ENCODE data around the gene APH1B.

The APH1B gene

GRCh38 chr15:63296195-63296594 is 18.8 kb downstream of the APH1B start:
- no peaks in the 10 kb centered on the region for H3K4me1 ChIP-seq (ENCODE audit: insufficient read depth, low read length)
- H3K36me3 ChIP-seq (ENCODE audit: insufficient read depth, low read length), result no peaks in the 10 kb centered on the region
- no peak overlapping the region for H3K4me3 ChIP-seq (ENCODE audit: low read length)
- no peak overlapping the region for H3K27ac ChIP-seq (ENCODE audit: low read depth, low read length)
- no peaks in the 10 kb centered on the region for H3K9me3 ChIP-seq (ENCODE audit: insufficient read depth, low read depth, low read length)
- H3K9ac ChIP-seq (ENCODE audit: low read depth, low read length), result no peak overlapping the region
- WGBS, result 87% methylated on average over 6 of the region's 6 CpGs
- H3K27me3 ChIP-seq (ENCODE audit: insufficient read depth, low read length), result no peaks in the 10 kb centered on the region

DNA sequence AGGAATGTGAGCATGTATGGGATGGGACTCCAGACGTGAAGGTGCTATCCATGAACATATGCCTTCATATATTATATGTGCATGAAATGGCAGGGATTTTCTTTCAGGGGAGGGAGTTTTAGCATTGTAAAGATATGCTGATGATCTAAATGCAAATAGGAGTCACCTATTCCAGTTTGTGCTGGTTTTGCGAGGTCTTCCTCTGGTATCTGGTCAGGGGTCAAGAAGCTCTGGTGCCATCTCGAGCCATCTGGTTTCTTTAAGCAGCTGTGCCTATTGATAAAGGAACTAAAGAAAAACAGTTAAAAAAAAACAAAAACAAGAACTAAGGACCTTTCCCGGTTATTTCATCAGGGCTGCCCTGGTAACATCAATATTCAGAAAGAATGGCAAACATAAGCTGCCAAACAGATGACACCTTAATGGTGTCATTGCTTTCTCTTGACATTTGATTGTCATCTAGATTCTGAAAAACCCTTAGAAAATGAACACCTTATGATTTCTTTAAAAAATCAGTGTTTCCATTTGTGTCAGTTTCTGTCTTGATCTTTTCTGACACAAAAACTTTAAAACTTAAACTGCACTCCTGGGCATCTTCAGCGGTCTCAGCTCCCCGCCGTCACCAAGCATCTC is 22.7 kb downstream of the APH1B start:
- no peaks in the 10 kb centered on the region for H3K36me3 ChIP-seq (ENCODE audit: insufficient read depth, low read length)
- 94% methylated on average over 6 of the region's 7 CpGs for WGBS
- H3K27me3 ChIP-seq (ENCODE audit: insufficient read depth, low read length), result no peaks in the 10 kb centered on the region
- H3K9me3 ChIP-seq (ENCODE audit: insufficient read depth, low read depth, low read length), result no peaks in the 10 kb centered on the region
- no peak overlapping the region for H3K4me3 ChIP-seq (ENCODE audit: low read length)
- H3K9ac ChIP-seq (ENCODE audit: low read depth, low read length), result no peak overlapping the region
- no peak overlapping the region for H3K27ac ChIP-seq (ENCODE audit: low read depth, low read length)
- no peaks in the 10 kb centered on the region for H3K4me1 ChIP-seq (ENCODE audit: insufficient read depth, low read length)

- peaks cover 5% of the 10 kb centered on the region; the same call in 1 of the 2 replicates for H3K36me3 ChIP-seq (ENCODE audit: insufficient read depth, low read length)
- H3K27me3 ChIP-seq (ENCODE audit: insufficient read depth, low read length), result no peaks in the 10 kb centered on the region
- H3K4me3 ChIP-seq (ENCODE audit: low read length), result no peak overlapping the region
- H3K4me1 ChIP-seq (ENCODE audit: insufficient read depth, low read length), result no peaks in the 10 kb centered on the region
- H3K27ac ChIP-seq (ENCODE audit: low read depth, low read length), result no peak overlapping the region
- no peaks in the 10 kb centered on the region for H3K9me3 ChIP-seq (ENCODE audit: insufficient read depth, low read depth, low read length)
- H3K9ac ChIP-seq (ENCODE audit: low read depth, low read length), result no peak overlapping the region
- WGBS, result 100% methylated on average over 1 of the region's 1 CpG
Observed at GRCh38 chr15:63301088-63301487, 23.7 kb downstream of the APH1B start.

DNA sequence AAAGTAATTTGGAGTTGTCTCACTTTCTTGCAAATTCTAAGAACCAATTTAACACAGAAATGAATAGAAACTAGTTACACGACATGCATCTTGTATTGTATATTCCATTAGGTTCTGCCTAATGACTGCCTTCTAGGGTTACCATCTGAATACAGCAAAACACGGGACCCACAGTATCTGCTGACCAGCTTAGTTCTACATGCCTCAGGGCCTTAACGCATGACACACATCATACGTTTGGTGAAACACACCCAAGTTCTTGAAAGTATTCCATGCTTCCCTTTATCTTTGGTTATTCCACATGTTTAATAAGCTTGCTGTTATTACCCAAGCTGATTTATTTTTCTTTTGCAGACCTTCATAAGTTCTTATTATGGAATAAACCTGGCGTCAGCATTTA is 27.9 kb downstream of the APH1B start:
- H3K36me3 ChIP-seq (ENCODE audit: insufficient read depth, low read length), result peaks cover 8% of the 10 kb centered on the region; the same call in 1 of the 2 replicates
- no peak overlapping the region for H3K27ac ChIP-seq (ENCODE audit: low read depth, low read length)
- H3K4me1 ChIP-seq (ENCODE audit: insufficient read depth, low read length), result no peaks in the 10 kb centered on the region
- no peak overlapping the region for H3K9ac ChIP-seq (ENCODE audit: low read depth, low read length)
- no peaks in the 10 kb centered on the region for H3K9me3 ChIP-seq (ENCODE audit: insufficient read depth, low read depth, low read length)
- H3K4me3 ChIP-seq (ENCODE audit: low read length), result no peak overlapping the region
- WGBS, result 94% methylated on average over 5 of the region's 5 CpGs
- no peaks in the 10 kb centered on the region for H3K27me3 ChIP-seq (ENCODE audit: insufficient read depth, low read length)

- H3K36me3 ChIP-seq (ENCODE audit: insufficient read depth, low read length), result peaks cover 8% of the 10 kb centered on the region; the same call in 1 of the 2 replicates
- 93% methylated on average over 5 of the region's 5 CpGs for WGBS
Observed at GRCh38 chr15:63306492-63307073, 29.2 kb downstream of the APH1B start.

GRCh38 chr15:63308491-63308890 is 31.1 kb downstream of the APH1B start:
- Histone ChIP-seq H3K9me3 (ENCODE audit: insufficient read depth, low read depth, low read length) (no peaks in the 10 kb centered on the region), H3K27me3 (ENCODE audit: insufficient read depth, low read length) (no peaks in the 10 kb centered on the region), H3K9ac (ENCODE audit: low read depth, low read length) (no peak overlapping the region), H3K4me3 (ENCODE audit: low read length) (no peak overlapping the region), H3K36me3 (ENCODE audit: insufficient read depth, low read length) (peaks cover 8% of the 10 kb centered on the region; the same call in 1 of the 2 replicates), H3K27ac (ENCODE audit: low read depth, low read length) (no peak overlapping the region), H3K4me1 (ENCODE audit: insufficient read depth, low read length) (peaks cover 17% of the 10 kb centered on the region)
- 83% methylated on average over 4 of the region's 4 CpGs for WGBS

More at GRCh38 chr15:63306492-63307073, 29.2 kb downstream of the APH1B start:
- Histone ChIP-seq H3K27me3 (ENCODE audit: insufficient read depth, low read length) (no peaks in the 10 kb centered on the region), H3K4me1 (ENCODE audit: insufficient read depth, low read length) (peaks cover under 1% of the 10 kb centered on the region; the same call in 1 of the 2 replicates), H3K9ac (ENCODE audit: low read depth, low read length) (no peak overlapping the region), H3K27ac (ENCODE audit: low read depth, low read length) (no peak overlapping the region), H3K4me3 (ENCODE audit: low read length) (no peak overlapping the region), H3K9me3 (ENCODE audit: insufficient read depth, low read depth, low read length) (no peaks in the 10 kb centered on the region)

GRCh38 chr15:63308947-63309346 is 31.5 kb downstream of the APH1B start:
- Histone ChIP-seq H3K4me3 (ENCODE audit: low read length) (no peak overlapping the region), H3K27me3 (ENCODE audit: insufficient read depth, low read length) (no peaks in the 10 kb centered on the region), H3K9me3 (ENCODE audit: insufficient read depth, low read depth, low read length) (no peaks in the 10 kb centered on the region), H3K4me1 (ENCODE audit: insufficient read depth, low read length) (peaks cover 19% of the 10 kb centered on the region), H3K36me3 (ENCODE audit: insufficient read depth, low read length) (peaks cover 8% of the 10 kb centered on the region; the same call in 1 of the 2 replicates), H3K9ac (ENCODE audit: low read depth, low read length) (no peak overlapping the region), H3K27ac (ENCODE audit: low read depth, low read length) (no peak overlapping the region)
- WGBS, result 75% methylated on average over 1 of the region's 2 CpGs

GRCh38 chr15:63310646-63311045 is 33.2 kb downstream of the APH1B start:
- H3K36me3 ChIP-seq (ENCODE audit: insufficient read depth, low read length), result peaks cover 7% of the 10 kb centered on the region; the same call in 1 of the 2 replicates
- H3K27me3 ChIP-seq (ENCODE audit: insufficient read depth, low read length), result no peaks in the 10 kb centered on the region
- 94% methylated on average over 3 of the region's 3 CpGs for whole genome bisulfite sequencing
- peaks cover 35% of the 10 kb centered on the region for H3K4me1 ChIP-seq (ENCODE audit: insufficient read depth, low read length)
- H3K9me3 ChIP-seq (ENCODE audit: insufficient read depth, low read depth, low read length), result no peaks in the 10 kb centered on the region
- no peak overlapping the region for H3K4me3 ChIP-seq (ENCODE audit: low read length)
- no peak overlapping the region for H3K9ac ChIP-seq (ENCODE audit: low read depth, low read length)
- H3K27ac ChIP-seq (ENCODE audit: low read depth, low read length), result no peak overlapping the region

- WGBS, result 40% methylated on average over 1 of the region's 1 CpG
- Histone ChIP-seq H3K4me3 (ENCODE audit: low read length) (0 out of 2 replicates have a peak overlapping the region, but pooled peaks have one; percentile 0), H3K4me1 (ENCODE audit: insufficient read depth, low read length) (peaks cover 41% of the 10 kb centered on the region), H3K27ac (ENCODE audit: low read depth, low read length) (peak overlapping the region; percentile 63; the same call in 1 of the 2 replicates), H3K9me3 (ENCODE audit: insufficient read depth, low read depth, low read length) (no peaks in the 10 kb centered on the region), H3K36me3 (ENCODE audit: insufficient read depth, low read length) (no peaks in the 10 kb centered on the region), H3K27me3 (ENCODE audit: insufficient read depth, low read length) (no peaks in the 10 kb centered on the region), H3K9ac (ENCODE audit: low read depth, low read length) (no peak overlapping the region)
Observed at GRCh38 chr15:63312286-63312685, 34.9 kb downstream of the APH1B start.

- Histone ChIP-seq H3K36me3 (ENCODE audit: insufficient read depth, low read length) (no peaks in the 10 kb centered on the region), H3K27ac (ENCODE audit: low read depth, low read length) (no peak overlapping the region)
- 87% methylated on average over 4 of the region's 4 CpGs for WGBS
Observed at GRCh38 chr15:63313825-63314224, 36.4 kb downstream of the APH1B start.

GRCh38 chr15:63314409-63314808 is 37.0 kb downstream of the APH1B start:
- WGBS, result 75% methylated on average over 2 of the region's 2 CpGs

More at GRCh38 chr15:63313825-63314224, 36.4 kb downstream of the APH1B start:
- no peaks in the 10 kb centered on the region for H3K27me3 ChIP-seq (ENCODE audit: insufficient read depth, low read length)
- no peak overlapping the region for H3K4me3 ChIP-seq (ENCODE audit: low read length)
- H3K4me1 ChIP-seq (ENCODE audit: insufficient read depth, low read length), result peaks cover 41% of the 10 kb centered on the region
- H3K9ac ChIP-seq (ENCODE audit: low read depth, low read length), result no peak overlapping the region
- no peaks in the 10 kb centered on the region for H3K9me3 ChIP-seq (ENCODE audit: insufficient read depth, low read depth, low read length)

More at GRCh38 chr15:63314409-63314808, 37.0 kb downstream of the APH1B start:
- Histone ChIP-seq H3K9me3 (ENCODE audit: insufficient read depth, low read depth, low read length) (no peaks in the 10 kb centered on the region), H3K27ac (ENCODE audit: low read depth, low read length) (no peak overlapping the region), H3K27me3 (ENCODE audit: insufficient read depth, low read length) (no peaks in the 10 kb centered on the region), H3K36me3 (ENCODE audit: insufficient read depth, low read length) (no peaks in the 10 kb centered on the region), H3K4me1 (ENCODE audit: insufficient read depth, low read length) (peaks cover 41% of the 10 kb centered on the region), H3K4me3 (ENCODE audit: low read length) (no peak overlapping the region), H3K9ac (ENCODE audit: low read depth, low read length) (no peak overlapping the region)

Measured in HUES64 (cell line).